NT2/D1 (cell line): ENCODE data around the gene CCDC13.

Source experiments
- YY1 ChIP-seq: IDR thresholded peaks from 2 replicates; pipeline ENCODE4 v1.6.1; 2011; ENCODE audit not compliant: insufficient read length, insufficient read depth
- ZNF274 ChIP-seq: IDR thresholded peaks from 2 replicates; pipeline ENCODE4 v1.6.1; 2011; ENCODE audit warnings: mild to moderate bottlenecking, low read depth, low read length

- TF ChIP-seq YY1 (no peak), ZNF274 (no peak)
These were observed 49.8 kb upstream of the CCDC13 start for GRCh38 chr3:42822828-42823227.
